GM20000 (cell line): ENCODE measurements around the gene KCNK3.

Experiments used
- DNase-seq: peaks from one replicate; pipeline ENCODE4 v3.0.0; 2012; ENCODE audit warnings: low spot score
- TF ChIP-seq, protein P1 (sequence below): IDR thresholded peaks from 2 replicates; pipeline ENCODE4 v1.5.1; 2012; ENCODE audit warnings: mild to moderate bottlenecking, control low read depth; ENCODE audit errors: extremely low read depth, missing control alignments

The KCNK3 gene

DNA sequence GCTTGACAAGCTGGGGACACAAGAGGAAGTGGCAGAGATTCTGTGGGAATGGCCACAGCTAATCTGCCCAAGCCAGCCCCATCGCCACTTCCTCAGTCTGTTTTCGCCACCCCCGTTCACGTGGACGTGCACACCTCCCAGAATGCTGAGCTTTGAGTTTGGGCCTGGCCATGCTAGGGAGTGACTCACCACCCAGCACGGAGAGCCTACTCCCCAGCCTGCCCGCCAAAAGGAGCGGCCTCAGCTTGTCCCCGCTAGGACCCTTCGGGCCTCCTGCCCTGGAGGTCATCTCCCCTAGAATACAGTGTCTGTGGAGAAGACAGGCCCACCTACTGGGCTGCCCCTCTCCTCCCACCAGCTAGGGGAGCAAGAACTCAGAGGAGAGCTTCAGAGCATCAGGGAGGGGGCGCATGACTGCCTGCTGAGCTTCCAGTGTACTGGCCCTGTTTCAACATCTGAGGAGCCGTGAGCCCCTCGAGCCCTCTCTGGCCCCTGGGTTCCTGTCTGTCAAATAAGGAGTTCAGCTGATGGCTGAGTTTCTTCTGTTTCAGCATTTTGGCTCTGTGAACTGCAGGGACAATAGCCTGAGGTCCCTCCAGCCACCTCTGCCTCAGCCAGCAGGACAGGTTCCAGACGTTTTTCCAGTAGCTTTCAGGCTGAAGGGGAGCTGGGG lies 76.7 kb downstream of the KCNK3 start:
- no peak for DNase-seq

DNA sequence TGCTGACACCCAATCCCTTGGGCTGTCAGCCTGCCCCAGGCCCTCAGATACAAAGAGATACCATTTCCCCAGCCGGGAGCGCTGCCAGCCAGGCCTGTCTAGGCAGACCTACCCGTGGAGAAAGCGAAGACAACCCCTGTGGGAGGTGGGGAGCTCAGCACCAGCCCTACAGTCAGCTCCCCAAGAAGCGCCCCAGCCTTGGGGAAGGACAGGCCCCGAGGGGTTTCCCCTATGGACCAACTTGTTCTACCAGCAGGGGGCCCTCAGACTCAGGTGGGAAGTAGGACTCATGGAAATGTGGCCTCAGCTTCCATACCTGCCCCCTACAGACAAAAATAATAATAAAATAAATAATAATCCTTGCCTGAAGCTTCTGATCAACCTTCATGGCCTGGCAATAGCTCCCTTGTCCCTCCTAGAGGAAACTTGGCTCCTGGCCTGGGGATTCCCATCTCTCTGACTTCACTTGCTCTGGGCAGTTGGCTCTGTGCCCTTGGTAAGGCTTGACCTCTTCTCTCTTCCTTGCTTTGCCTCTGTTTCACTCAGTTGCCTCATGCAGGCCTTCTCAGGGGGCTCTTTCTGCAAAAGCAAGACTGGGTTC lies 78.6 kb downstream of the KCNK3 start:
- TF ChIP-seq, protein P1, sequence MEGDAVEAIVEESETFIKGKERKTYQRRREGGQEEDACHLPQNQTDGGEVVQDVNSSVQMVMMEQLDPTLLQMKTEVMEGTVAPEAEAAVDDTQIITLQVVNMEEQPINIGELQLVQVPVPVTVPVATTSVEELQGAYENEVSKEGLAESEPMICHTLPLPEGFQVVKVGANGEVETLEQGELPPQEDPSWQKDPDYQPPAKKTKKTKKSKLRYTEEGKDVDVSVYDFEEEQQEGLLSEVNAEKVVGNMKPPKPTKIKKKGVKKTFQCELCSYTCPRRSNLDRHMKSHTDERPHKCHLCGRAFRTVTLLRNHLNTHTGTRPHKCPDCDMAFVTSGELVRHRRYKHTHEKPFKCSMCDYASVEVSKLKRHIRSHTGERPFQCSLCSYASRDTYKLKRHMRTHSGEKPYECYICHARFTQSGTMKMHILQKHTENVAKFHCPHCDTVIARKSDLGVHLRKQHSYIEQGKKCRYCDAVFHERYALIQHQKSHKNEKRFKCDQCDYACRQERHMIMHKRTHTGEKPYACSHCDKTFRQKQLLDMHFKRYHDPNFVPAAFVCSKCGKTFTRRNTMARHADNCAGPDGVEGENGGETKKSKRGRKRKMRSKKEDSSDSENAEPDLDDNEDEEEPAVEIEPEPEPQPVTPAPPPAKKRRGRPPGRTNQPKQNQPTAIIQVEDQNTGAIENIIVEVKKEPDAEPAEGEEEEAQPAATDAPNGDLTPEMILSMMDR = no peak
- no peak for DNase-seq

More for the DNA sequence above, 76.7 kb downstream of the KCNK3 start:
- TF ChIP-seq, protein P1 = no peak

DNA sequence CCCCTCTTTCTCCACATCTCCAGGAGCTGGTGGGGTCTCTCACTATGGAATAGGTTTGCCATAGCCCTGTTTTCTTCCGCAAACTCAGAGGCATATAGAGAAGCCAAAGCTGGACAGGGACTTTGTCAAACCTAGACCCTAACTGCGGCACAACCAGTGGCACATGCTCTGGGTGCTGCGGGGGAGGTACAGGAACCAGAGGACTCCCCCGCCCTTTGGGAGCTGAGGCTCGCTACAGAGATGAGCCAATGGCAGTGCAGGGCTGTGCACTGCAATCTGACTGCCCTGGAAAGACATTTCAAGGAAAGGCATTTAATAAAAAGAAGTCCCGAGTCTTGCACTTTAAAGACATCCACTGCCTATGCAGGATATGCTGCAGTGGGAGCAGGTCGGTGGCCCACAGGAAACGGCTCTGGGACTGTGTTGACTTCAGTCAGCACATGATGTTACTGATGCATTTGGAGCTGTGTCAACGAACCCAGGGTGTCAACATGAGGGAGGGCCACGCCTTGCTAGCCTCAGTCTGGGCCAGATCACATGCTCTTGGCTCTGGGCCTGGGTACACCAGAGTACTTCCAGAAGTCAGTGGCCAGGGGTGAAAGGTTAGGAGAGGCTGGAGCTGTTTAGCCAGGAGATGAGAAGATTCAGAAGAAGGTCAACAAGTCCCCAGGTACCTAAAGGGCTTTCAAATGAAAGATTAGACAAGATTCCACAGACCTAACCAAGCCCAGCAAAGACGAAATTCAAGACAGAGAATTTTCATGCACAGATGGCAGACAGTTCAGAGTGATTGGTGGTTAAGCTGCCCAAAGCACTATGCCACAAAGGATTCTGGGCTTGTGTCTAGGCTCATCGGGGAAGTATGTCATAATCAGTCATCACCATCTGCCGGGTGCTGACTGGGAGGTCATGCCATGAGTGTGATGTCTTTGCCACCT lies 79.8 kb downstream of the KCNK3 start:
- no peak for DNase-seq
- TF ChIP-seq, protein P1 = no peak

DNA sequence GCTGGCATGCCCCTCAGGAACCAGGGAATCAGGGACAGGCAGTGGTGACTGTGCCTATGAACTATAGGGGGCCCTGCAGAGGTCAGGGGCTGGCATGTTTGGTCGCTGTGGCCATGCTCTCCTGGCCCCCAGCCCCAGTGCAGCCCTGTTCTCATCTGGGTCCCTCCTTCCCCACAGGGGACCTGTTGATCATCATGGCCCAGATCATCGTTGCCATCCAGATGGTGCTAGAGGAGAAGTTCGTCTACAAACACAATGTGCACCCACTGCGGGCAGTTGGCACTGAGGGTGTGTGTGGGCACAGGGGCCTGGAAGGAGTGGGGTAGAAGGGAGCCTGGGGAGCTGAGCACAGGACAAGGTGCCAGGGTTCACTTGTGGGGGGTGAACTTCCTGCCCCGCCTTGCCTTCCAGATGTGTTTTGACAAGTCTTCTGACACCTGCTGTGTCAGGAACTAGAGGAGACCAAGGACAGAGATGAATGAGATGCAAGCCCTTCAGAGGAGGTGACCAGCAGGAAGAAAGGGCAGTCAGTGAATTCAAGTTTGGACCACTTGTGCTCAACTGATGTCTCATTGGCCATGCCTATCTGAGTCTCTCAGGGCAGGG lies 83.8 kb downstream of the KCNK3 start:
- TF ChIP-seq, protein P1 = no peak
- no peak for DNase-seq

DNA sequence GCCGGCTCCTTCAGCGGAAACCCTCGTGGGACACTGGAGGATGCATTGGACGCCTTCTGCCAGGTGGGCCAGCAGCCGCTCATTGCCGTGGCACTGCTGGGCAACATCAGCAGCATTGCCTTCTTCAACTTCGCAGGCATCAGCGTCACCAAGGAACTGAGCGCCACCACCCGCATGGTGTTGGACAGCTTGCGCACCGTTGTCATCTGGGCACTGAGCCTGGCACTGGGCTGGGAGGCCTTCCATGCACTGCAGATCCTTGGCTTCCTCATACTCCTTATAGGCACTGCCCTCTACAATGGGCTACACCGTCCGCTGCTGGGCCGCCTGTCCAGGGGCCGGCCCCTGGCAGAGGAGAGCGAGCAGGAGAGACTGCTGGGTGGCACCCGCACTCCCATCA lies 85.6 kb downstream of the KCNK3 start:
- TF ChIP-seq, protein P1 = no peak
- no peak for DNase-seq

DNA sequence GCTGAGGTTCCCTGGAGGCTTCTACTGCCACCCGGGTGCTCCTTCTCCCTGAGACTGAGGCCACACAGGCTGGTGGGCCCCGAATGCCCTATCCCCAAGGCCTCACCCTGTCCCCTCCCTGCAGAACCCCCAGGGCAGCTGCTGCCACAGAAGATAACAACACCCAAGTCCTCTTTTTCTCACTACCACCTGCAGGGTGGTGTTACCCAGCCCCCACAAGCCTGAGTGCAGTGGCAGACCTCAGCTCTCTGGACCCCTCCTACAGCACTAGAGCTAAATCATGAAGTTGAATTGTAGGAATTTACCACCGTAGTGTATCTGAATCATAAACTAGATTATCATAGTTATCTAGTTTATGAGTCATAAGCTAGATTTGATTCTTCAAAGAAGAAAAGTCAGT lies 86.0 kb downstream of the KCNK3 start:
- DNase-seq = no peak
- TF ChIP-seq, protein P1 = no peak
